Muscle layer of duodenum (tissue), 2 donors: Measurements from ENCODE around the gene MAD1L1.

Source experiments
- H3K27ac ChIP-seq: one replicate; pipeline ENCODE4 v1.7.0; 2013; ENCODE audit warnings: mild to moderate bottlenecking, low read length
- H3K27me3 ChIP-seq: one replicate; pipeline ENCODE4 v1.7.0; 2013; ENCODE audit warnings: low read depth, mild to moderate bottlenecking, control low read depth, low read length
- H3K36me3 ChIP-seq, 2 donors: one replicate each; pipeline ENCODE4 v1.7.0; 2013; ENCODE audit warnings: low read length in 2 of 2, control low read depth in 1 of 2, mild to moderate bottlenecking in 1 of 2; ENCODE audit not compliant: insufficient read depth in 2 of 2, control insufficient read depth in 1 of 2
- H3K4me1 ChIP-seq, 2 donors: one replicate each; pipeline ENCODE4 v1.7.0; 2013; ENCODE audit warnings: low read length in 2 of 2, mild to moderate bottlenecking in 2 of 2, control low read depth in 1 of 2, moderate library complexity in 1 of 2; ENCODE audit not compliant: insufficient read depth in 2 of 2, control insufficient read depth in 1 of 2
- H3K4me3 ChIP-seq, 2 donors: one replicate each; pipeline ENCODE4 v1.7.0; 2013; ENCODE audit warnings: low read length in 2 of 2, low read depth in 1 of 2, mild to moderate bottlenecking in 1 of 2
- H3K9me3 ChIP-seq, 2 donors: one replicate each; pipeline ENCODE4 v1.7.0; 2013; ENCODE audit warnings: low read length in 2 of 2, control low read depth in 1 of 2, mild to moderate bottlenecking in 1 of 2; ENCODE audit not compliant: control insufficient read depth in 1 of 2
- donor health status: healthy.

The MAD1L1 gene

GRCh38 chr7:2012981-2013380 is 219.8 kb downstream of the MAD1L1 start:
- Histone ChIP-seq H3K4me3 (no peak overlapping the region), H3K9me3 (no peaks in the 10 kb centered on the region), H3K36me3 (no peaks in the 10 kb centered on the region), H3K4me1 (no peaks in the 10 kb centered on the region), H3K27ac (no peak overlapping the region), H3K27me3 (no peaks in the 10 kb centered on the region)

GRCh38 chr7:2012044-2012900 is 220.5 kb downstream of the MAD1L1 start:
- no peaks in the 10 kb centered on the region for H3K4me1 ChIP-seq
- H3K9me3 ChIP-seq: no peaks in the 10 kb centered on the region
- no peak overlapping the region for H3K4me3 ChIP-seq
- H3K36me3 ChIP-seq: no peaks in the 10 kb centered on the region
- no peak overlapping the region for H3K27ac ChIP-seq
- H3K27me3 ChIP-seq: no peaks in the 10 kb centered on the region

- H3K4me3 ChIP-seq: no peak overlapping the region
- H3K27ac ChIP-seq: no peak overlapping the region
- H3K36me3 ChIP-seq: no peaks in the 10 kb centered on the region
- no peaks in the 10 kb centered on the region for H3K27me3 ChIP-seq
- no peaks in the 10 kb centered on the region for H3K9me3 ChIP-seq
- H3K4me1 ChIP-seq: no peaks in the 10 kb centered on the region
Observed at GRCh38 chr7:2011266-2012043, 221.3 kb downstream of the MAD1L1 start.

GRCh38 chr7:2010551-2011265 is 222.0 kb downstream of the MAD1L1 start:
- no peaks in the 10 kb centered on the region for H3K9me3 ChIP-seq
- no peak overlapping the region for H3K27ac ChIP-seq
- no peaks in the 10 kb centered on the region for H3K36me3 ChIP-seq
- H3K4me3 ChIP-seq: no peak overlapping the region
- H3K27me3 ChIP-seq: no peaks in the 10 kb centered on the region
- H3K4me1 ChIP-seq: no peaks in the 10 kb centered on the region

- H3K4me3 ChIP-seq: no peak overlapping the region
- no peaks in the 10 kb centered on the region for H3K27me3 ChIP-seq
- no peaks in the 10 kb centered on the region for H3K36me3 ChIP-seq
- no peaks in the 10 kb centered on the region for H3K4me1 ChIP-seq
- no peaks in the 10 kb centered on the region for H3K9me3 ChIP-seq
- no peak overlapping the region for H3K27ac ChIP-seq
Observed at GRCh38 chr7:2010101-2010500, 222.6 kb downstream of the MAD1L1 start.

GRCh38 chr7:2009541-2010001 is 223.2 kb downstream of the MAD1L1 start:
- Histone ChIP-seq H3K27me3 (no peaks in the 10 kb centered on the region), H3K4me3 (no peak overlapping the region), H3K36me3 (no peaks in the 10 kb centered on the region), H3K9me3 (no peaks in the 10 kb centered on the region), H3K27ac (no peak overlapping the region), H3K4me1 (no peaks in the 10 kb centered on the region)

GRCh38 chr7:2008936-2009540 is 223.7 kb downstream of the MAD1L1 start:
- Histone ChIP-seq H3K4me1 (no peaks in the 10 kb centered on the region), H3K36me3 (no peaks in the 10 kb centered on the region), H3K27me3 (no peaks in the 10 kb centered on the region), H3K9me3 (no peaks in the 10 kb centered on the region), H3K4me3 (no peak overlapping the region), H3K27ac (no peak overlapping the region)

- H3K9me3 ChIP-seq: no peaks in the 10 kb centered on the region
- H3K4me3 ChIP-seq: no peak overlapping the region
- no peaks in the 10 kb centered on the region for H3K27me3 ChIP-seq
- H3K36me3 ChIP-seq: no peaks in the 10 kb centered on the region
- no peaks in the 10 kb centered on the region for H3K4me1 ChIP-seq
- no peak overlapping the region for H3K27ac ChIP-seq
Observed at GRCh38 chr7:2008101-2008935, 224.4 kb downstream of the MAD1L1 start.

- Histone ChIP-seq H3K4me3 (no peak overlapping the region), H3K4me1 (no peaks in the 10 kb centered on the region), H3K36me3 (no peaks in the 10 kb centered on the region), H3K9me3 (no peaks in the 10 kb centered on the region), H3K27ac (no peak overlapping the region), H3K27me3 (no peaks in the 10 kb centered on the region)
Observed at GRCh38 chr7:2007551-2007950, 225.2 kb downstream of the MAD1L1 start.

GRCh38 chr7:2006921-2007381 is 225.8 kb downstream of the MAD1L1 start:
- no peak overlapping the region for H3K27ac ChIP-seq
- no peaks in the 10 kb centered on the region for H3K36me3 ChIP-seq
- H3K9me3 ChIP-seq: no peaks in the 10 kb centered on the region
- H3K4me1 ChIP-seq: no peaks in the 10 kb centered on the region
- H3K4me3 ChIP-seq: no peak overlapping the region
- H3K27me3 ChIP-seq: no peaks in the 10 kb centered on the region
